Prostate gland (tissue), 2 donors: ENCODE results near the gene IPO13.

Experiments used
- POLR2A ChIP-seq: fragments of 450-650 bp; IDR thresholded peaks from one replicate; pipeline ENCODE4 v1.6.1; 2016; ENCODE audit warnings: antibody characterized with exemption, mild to moderate bottlenecking
- POLR2AphosphoS5 ChIP-seq: sonication (generic); formaldehyde crosslinking; IDR thresholded peaks from one replicate; pipeline ENCODE4 v1.6.1; 2017; ENCODE audit warnings: antibody characterized with exemption
- TF ChIP-seq, protein P1 (sequence below), 4 experiments: fragments of 200-600 bp in 2 of 4; fragments of 450-650 bp in 2 of 4; sonication (generic) in 2 of 4; IDR thresholded peaks; 1 replicate in 3 of 4; 2 replicates in 1 of 4; pipeline ENCODE4 v1.5.1; 2016 to 2019; ENCODE audit warnings: antibody characterized with exemption in 4 of 4, mild to moderate bottlenecking in 2 of 4, moderate library complexity in 2 of 4

DNA sequence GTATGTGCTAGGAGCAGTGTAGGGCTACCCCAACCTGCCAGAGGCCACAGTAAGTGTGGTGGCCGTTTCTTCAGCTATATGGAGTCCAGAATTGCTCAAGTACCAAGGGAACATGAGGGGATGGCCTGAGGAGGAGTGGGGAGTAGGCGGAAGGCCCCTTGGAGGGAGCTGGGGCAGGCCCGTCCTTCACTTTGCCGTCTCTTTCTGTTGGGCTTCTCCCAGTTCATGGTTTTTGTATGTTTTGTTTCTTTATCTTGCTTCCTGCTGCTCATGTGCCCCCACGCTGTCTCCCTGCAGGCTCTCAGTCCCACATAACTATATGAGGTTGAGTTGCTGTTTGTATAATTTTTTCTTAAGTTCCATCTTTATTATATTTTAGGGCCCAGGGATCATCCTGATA is 17.1 kb downstream of the IPO13 start:
- TF ChIP-seq, protein P1, sequence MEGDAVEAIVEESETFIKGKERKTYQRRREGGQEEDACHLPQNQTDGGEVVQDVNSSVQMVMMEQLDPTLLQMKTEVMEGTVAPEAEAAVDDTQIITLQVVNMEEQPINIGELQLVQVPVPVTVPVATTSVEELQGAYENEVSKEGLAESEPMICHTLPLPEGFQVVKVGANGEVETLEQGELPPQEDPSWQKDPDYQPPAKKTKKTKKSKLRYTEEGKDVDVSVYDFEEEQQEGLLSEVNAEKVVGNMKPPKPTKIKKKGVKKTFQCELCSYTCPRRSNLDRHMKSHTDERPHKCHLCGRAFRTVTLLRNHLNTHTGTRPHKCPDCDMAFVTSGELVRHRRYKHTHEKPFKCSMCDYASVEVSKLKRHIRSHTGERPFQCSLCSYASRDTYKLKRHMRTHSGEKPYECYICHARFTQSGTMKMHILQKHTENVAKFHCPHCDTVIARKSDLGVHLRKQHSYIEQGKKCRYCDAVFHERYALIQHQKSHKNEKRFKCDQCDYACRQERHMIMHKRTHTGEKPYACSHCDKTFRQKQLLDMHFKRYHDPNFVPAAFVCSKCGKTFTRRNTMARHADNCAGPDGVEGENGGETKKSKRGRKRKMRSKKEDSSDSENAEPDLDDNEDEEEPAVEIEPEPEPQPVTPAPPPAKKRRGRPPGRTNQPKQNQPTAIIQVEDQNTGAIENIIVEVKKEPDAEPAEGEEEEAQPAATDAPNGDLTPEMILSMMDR (IDR thresholded peaks at IDR 0.05), result no peak
- no peak for TF ChIP-seq POLR2AphosphoS5
- TF ChIP-seq POLR2A, result no peak
